OCI-LY7 (cell line): ENCODE data around the gene RPL41.
"Not testable (repeated sequence)": the region's sequence is repeated elsewhere in the genome, so short reads cannot be mapped to it uniquely, and the experiment has no call there.

Experiments used
- CTCF ChIP-seq: fragments of 200-600 bp; sonication (generic); conservative IDR thresholded peaks from 2 replicates; pipeline ENCODE4 v1.5.1; 2014; ENCODE audit warnings: mild to moderate bottlenecking, antibody characterized with exemption, low read length, moderate library complexity, mixed read lengths
- EZH2phosphoT487 ChIP-seq: fragments of 200-600 bp; sonication (generic); IDR thresholded peaks from 2 replicates; pipeline ENCODE4 v1.6.1; 2018; ENCODE audit warnings: low read depth, borderline replicate concordance, mild to moderate bottlenecking, mixed run types, antibody characterized with exemption, low read length, moderate library complexity, mixed read lengths

GRCh38 chr12:56077966-56078365, 38.5 kb upstream of the RPL41 start:
- TF ChIP-seq EZH2phosphoT487, CTCF: not testable (repeated sequence)
